ENCODE measurements around the gene TMEM259.
A peak's percentile ranks its signal among the peaks of the same experiment; 100 is the strongest.
"Not testable (repeated sequence)": the region's sequence is repeated elsewhere in the genome, so short reads cannot be mapped to it uniquely, and the experiment has no call there.

The TMEM259 gene

DNA sequence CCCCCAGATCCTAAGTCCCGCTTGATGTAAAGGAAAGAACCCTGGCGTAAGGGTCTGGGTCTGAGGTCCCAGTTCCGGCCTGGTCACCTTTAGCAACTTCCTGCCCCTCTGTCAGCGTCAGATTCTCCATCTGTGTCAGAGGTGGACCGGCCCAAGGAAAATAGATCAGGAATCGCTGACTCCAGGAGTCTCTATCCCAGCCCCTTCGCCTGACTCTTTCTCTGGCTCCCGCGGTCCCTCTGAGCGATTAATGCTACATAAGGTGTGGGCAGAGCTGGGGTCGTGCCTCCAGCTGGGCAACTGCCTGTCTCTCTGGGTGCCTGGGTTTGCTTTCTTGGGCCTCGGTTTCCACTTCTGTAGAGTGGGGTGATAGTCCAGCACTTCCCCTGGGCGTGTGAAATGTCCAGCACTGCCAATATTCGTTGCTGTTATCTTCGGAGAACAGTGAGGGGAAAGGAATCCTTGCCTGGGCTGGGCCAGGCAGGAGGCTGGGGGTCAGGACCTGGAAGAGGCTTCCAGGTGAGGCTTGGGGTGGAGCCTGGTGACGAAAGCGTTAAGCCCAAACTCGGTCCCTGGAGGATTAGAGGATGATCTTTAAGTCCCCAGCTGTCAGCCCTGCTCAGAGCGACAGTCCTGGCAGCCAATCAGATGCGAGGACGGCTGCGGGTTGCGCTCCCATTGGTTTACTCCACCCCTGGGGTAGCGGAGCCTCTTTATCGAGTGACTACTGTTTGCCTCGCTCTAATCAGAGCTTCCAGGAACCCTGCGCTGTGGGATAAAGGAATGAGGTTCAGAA lies 19.8 kb upstream of the TMEM259 start:
- DNase-seq (ENCODE audit: low spot score), result peak; percentile 94
- no peak for FAIRE-seq

DNA sequence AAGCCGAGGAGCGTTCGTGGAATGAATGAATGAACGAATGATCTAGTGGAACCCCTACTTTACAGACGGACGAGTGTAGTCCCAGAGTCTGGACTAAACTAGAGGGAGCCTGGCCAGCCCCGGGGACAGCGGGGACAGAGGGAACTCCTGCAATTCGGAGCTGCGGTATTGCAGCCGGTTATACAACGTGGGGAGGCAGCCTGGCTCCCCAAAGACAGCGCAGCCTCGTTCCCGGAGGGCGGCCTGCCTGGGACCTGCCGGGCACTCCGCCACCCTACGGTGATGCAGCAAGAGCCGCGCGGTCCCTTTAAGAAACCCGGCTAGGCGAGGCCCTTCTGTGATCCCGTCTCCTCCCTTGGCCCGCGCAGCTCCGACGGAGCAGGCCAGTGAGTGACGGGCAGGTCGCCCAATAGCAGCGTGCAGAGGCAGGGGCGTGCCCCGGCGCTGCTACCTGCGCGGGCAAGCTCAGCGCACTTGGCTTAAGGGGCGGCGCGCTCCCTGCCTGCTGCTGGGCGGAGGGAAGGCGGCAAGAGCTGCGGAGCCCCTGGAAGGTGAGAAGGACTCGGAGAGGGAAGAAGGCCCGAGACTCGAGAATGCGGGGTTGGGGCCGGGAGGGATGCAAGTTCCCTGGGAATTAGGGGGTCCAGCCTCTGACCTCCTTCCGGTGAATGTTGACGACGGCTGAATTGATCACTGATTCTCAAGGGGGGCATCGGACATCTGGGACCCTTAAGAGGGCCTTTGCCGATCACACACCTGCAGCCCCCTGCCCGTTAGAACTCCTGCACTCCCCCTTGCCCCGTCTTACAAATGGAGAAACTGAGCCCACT lies 18.9 kb upstream of the TMEM259 start, which contains the start of gene ABCA7:
TSS of gene ABCA7 (plus strand) at position 462 of the 830 bp plus-strand sequence. CDS start 1,255 bp downstream, outside the sequence.
- peak; percentile 35 for FAIRE-seq

DNA sequence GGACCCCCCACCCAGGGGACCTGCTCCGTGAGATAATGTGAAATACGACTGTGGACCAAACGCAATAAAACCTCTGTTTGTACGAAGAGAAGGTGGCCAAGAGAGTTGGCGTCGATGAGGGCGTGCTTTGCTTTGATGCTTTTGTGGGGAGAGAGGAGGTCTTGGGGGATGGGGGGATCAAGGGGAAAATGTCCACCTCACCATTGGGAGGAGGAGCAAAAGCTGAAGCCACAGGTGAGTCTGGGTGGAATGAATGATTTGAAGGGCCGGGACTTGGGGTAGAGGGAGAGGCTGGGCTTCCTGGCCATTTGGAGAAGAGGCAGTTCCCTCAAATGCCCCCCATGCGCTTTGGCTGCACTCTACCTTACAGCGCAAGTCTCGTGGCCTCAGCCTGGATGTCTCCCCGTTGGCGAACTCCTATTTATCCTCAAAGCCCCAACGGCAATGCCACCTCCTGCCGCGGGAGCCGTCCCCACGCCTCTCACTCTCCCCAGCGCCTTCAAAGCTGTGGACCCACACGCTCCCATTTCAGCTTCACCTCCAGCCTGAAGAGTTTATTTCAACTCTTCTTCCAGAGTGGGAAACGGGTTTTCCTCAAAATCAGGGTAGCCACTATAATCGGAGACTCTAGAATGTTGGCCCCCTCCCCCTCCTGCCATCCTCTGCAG lies 18.2 kb upstream of the TMEM259 start:
- DNase-seq (ENCODE audit: low spot score), result no peak
- no peak for FAIRE-seq

More for the DNA sequence above, 18.9 kb upstream of the TMEM259 start, which contains the start of gene ABCA7:
- peak; percentile 94 for DNase-seq (ENCODE audit: low spot score)

DNA sequence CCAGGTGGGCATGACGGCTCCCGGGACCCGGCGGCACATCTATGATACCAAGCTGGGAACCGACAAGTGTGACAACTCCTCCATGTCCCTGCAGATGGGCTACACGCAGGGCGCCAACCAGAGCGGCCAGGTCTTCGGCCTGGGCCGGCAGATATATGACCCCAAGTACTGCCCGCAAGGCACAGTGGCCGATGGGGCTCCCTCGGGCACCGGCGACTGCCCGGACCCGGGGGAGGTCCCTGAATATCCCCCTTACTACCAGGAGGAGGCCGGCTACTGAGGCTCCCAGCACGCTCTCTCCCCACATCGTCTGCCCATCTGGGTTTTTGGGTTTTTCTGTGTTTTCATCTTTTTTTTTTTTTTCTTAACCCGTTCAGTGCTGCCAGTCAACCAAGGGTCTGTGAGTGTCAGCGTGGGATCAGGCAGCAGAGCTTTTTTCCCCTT lies 16.7 kb upstream of the TMEM259 start:
- no peak for DNase-seq (ENCODE audit: low spot score)
- FAIRE-seq, result no peak

GRCh38 chr19:1035998-1036621 lies 15.2 kb upstream of the TMEM259 start:
- DNase-seq (ENCODE audit: low spot score) (no peak), FAIRE-seq (no peak)

DNA sequence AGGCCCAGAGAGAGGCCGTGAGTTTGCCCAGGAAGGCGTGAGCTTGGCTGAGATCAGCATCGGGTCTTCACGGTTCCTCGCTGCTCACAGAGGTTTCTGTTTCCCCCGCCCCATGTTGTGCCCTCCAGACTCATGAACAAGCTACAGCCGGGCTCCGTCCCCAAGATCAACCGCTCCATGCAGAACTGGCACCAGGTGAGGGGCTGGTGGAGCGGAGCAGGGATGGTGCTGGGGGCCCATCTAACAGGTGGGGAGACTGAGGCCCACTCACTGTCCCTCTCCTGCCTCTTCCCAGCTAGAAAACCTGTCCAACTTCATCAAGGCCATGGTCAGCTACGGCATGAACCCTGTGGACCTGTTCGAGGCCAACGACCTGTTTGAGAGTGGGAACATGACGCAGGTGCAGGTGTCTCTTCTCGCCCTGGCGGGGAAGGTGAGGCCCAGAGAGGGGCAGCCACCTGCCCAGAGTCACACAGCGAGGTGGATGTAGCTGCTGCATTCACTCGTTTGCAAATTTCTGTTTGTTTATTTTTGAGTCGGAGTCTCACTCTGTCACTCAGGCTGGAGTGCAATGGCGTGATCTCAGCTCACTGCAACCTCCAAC lies 11.4 kb upstream of the TMEM259 start:
- DNase-seq (ENCODE audit: low spot score), result no peak
- FAIRE-seq, result no peak

GRCh38 chr19:1028062-1028926 lies 7.4 kb upstream of the TMEM259 start:
- DNase-seq (ENCODE audit: low spot score) (peak; percentile 85), FAIRE-seq (no peak)

GRCh38 chr19:1027650-1028061 lies 6.7 kb upstream of the TMEM259 start:
- FAIRE-seq, result no peak
- no peak for DNase-seq (ENCODE audit: low spot score)

DNA sequence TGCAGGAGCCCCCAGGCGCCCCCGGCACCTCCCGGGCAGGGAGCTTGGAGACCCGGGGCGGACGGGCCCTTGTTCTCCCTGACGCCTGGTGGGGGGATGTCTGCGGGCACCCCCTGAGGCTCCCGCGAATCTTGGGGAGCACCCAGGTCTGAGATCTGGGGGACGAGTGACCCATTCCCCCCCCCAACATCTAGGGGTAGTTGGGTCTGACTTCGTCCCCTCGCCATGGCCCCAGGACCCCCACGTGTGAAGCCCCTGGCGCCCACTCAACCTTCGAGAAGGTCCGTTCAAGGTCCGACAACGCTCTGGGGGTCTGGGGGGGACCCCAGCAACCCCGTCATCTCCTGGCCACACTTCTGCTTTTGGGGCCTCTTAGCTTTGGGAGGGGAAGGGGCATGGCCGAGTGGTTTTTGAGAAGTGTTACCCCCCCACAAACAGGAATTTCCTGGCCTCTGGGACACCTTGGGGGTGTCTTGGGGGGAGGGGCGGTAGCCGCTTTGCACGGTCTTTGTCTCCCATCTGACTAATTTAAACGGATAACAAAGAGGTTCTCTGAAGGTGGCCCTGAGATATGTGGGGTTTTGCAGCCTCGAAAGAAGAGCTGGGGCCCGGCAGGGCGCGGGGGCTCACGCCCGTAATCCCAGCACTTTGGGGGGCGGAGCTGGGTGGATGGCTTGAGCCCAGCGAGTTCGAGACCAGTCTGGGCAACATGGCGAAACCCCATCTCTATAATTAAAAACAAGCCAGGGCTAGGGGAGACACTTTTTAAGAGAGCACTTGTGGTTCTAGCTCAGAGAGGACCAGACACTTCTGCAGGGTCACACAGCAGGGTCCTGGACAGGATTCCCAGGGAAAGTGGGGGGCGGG lies 6.1 kb upstream of the TMEM259 start:
- FAIRE-seq, result no peak

DNA sequence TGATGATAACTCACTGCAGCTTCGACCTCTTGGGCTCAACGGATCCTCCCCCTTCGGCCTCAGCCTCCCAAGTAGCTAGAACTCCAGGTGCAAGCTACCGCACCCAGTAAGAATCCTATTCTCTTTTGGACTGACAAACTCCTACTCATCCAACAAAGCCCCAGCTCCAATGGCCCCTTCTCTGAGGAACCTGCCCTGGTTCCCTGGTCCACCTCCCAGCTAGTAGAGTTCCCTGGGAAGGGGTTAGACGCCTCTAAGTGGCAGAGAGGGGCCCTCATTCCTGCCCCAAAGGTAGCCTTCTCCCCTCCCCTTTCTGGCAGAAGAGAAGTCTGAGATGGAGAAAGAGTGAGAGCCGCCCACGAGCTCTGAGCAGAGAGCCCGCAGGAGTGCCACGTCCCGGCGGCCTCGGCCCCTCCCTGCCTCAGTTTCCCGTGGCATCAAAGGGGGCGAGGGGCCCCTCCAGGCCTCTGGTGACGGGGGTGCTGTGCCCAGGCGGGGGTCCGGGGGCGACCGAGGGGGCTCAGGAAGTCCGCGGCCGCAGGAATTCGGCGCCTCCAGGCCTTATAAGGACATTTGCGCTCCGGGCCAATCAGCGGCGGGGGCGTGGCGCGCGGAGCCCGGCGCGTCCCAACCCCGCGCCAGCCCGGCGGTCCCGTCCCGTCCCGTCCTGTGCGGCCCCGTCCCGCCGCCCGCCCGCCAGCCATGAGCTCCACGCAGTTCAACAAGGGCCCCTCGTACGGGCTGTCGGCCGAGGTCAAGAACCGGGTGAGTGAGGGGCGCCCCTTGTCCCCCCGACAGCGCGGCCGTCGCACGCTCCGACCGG lies 5.2 kb upstream of the TMEM259 start, which contains the start of gene CNN2:
TSS of gene CNN2 (plus strand) at position 649 of the 823 bp plus-strand sequence. CDS start at position 703, 54 bp downstream.
- DNase-seq (ENCODE audit: low spot score) (peak; percentile 78), FAIRE-seq (no peak)

More for the DNA sequence above, 6.1 kb upstream of the TMEM259 start:
- DNase-seq (ENCODE audit: low spot score), result no peak

DNA sequence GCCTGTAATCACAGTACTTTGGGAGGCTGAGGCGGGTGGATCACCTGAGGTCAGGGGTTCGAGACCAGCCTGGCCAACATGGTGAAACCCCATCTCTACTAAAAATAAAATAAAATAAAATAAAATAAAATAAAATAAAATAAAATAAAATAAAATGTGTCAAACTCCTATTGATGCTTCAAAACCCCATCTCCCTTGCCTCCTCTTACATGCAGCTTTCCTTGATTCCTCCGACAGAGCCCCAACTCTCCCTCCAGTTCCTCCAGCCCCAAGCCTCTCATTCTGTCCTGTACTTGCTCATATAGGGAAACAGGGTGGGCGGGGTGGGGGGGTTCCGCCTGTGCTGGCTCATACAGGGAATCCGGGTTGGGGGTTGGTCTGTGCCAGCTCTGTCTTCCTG lies 4.2 kb upstream of the TMEM259 start:
- not testable (repeated sequence) for FAIRE-seq; DNase-seq (ENCODE audit: low spot score)

GRCh38 chr19:1023883-1024188 lies 2.9 kb upstream of the TMEM259 start:
- not testable (repeated sequence) for FAIRE-seq

DNA sequence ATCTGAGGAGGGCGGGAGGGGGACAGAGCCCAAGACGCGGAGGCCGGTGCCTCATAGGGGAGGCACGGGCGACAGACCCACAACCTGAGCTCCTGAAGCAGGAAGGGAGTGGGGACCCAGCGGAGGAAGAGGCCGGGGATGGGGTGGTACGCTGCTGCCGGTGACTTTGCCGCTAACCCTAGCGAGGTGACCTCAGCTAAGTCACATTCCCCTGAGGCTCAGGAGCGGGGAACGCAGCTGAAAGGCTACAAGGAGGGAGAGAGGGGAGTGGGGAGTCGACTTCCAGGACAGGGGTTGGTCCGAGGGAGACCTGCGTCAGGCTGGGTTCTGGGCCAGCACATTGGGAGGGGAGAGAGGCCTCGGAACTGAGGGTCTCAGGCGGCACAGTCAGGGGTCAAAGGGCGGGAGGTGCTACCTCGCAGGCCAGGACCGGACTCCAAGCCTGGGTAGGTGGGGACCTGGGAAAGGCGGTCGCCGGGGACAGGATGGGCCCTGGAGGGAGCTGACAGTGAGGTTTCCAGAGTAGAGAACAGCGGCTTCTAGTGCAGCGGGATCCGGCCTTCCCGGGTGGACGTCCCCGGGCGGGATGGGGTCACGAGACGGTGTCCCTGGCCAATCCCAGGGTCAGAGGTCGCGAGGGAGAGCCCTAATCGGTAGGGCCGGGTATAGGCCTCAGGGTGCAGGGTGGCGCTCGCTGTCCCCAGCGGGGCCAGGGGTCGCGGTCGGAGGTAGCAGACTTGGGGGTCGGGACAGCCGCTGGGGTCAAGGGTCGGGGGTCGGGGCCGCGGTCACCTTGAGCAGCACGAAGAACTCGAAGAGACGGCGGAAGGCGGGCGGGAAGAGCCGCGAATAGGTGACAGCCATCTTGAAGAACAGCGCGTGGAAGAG lies 699 bp downstream of the TMEM259 start:
- FAIRE-seq (no peak), DNase-seq (ENCODE audit: low spot score) (no peak)

More at GRCh38 chr19:1023883-1024188, 2.9 kb upstream of the TMEM259 start:
- not testable (repeated sequence) for DNase-seq (ENCODE audit: low spot score)

GRCh38 chr19:1019616-1019961 lies 1.3 kb downstream of the TMEM259 start:
- FAIRE-seq, result no peak
- DNase-seq (ENCODE audit: low spot score), result no peak

DNA sequence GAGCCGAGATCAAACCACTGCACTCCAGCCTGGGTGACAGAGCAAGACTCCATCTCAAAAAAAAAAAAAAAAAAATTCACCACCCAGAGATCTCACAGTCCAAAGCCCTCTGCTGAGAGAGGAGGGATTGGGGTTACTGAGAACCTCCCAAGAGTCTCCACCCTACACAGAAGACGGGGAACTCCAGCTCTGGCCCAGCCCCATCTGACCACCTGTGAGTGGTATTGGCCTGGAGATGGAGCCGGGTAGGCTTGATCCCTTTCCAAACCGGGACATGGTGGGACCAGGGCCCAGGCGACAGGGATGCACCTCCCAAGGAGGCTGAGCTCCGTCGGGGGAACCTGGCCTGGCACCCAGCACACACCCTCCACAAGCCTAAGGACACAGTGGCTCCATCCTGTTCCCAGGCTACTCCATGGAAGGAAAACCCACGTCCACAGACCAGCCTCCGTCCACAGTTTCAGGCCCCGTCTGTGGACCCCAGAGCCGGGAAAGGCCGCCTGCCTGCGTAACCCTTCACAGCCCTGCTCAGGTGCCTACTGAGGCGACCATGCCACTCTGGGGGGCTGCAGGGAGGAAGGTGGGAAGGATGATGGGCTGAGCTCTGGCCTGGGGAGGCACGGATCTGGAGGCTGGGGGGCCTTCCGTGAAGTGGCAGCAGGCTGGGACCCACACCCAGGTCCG lies 1.8 kb downstream of the TMEM259 start:
- DNase-seq (ENCODE audit: low spot score) (no peak), FAIRE-seq (no peak)

DNA sequence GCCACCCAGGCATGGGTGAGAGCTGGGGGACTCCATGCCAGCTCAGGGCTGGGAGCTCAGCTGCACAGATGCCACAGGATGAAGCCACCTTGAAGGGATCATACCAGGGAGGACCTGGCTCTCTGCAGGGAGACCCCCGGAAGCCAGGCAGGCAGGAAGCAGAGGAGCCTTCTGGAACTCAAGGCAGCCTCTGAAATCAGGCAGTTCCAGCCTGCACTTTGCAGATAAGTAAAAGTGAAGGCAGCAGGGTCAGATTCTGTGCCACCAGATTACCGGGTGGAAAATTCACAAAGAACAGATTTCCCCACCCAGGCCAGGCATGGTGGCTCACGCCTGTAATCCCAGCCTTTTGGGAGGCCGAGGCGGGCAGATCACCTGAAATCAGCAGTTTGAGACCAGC lies 2.5 kb downstream of the TMEM259 start:
- no peak for FAIRE-seq

More for the DNA sequence above, 2.5 kb downstream of the TMEM259 start:
- no peak for DNase-seq (ENCODE audit: low spot score)
